Panc1 (cell line): Measurements from ENCODE around the gene GPR61. TPM values are rescaled to one million over a fixed set of nuclear protein-coding genes. Genes with fewer than 3 reads are reported as not detected.

ENCODE experiments used
- ATAC-seq: fragments of 200-7000 bp; cut with Tn5 transposase; 2 replicates; pipeline ENCODE4 v1.9.1; 2020; ENCODE audit warnings: mild to moderate bottlenecking, moderate library complexity
- BruUV-seq: library from RNA; stranded (reverse); fragments of 400-500 nt; replicated peaks from 2 replicates; lab custom pipeline; 2021; lab: Mats Ljungman, UMichigan
- CTCF ChIA-PET: fragments of 300-600 bp; sonication (Branson Sonifier 250); formaldehyde crosslinking; loops from one replicate; lab custom pipeline; 2022; ENCODE audit warnings: antibody characterized with exemption; lab: Charles Lee
- POLR2A ChIA-PET: fragments of 300-600 bp; sonication (Branson Sonifier 250); formaldehyde crosslinking; loops from one replicate; lab custom pipeline; 2022; ENCODE audit warnings: antibody characterized with exemption; lab: Charles Lee
- DNase-seq: peaks from one replicate; pipeline ENCODE4 v3.0.0-alpha.2; 2010; ENCODE audit warnings: low read depth, low spot score
- H3K27ac ChIP-seq: 2 replicates; pipeline ENCODE4 v1.5.1; 2011; ENCODE audit warnings: mild to moderate bottlenecking, low read length, inconsistent platforms
- H3K27me3 ChIP-seq: fragments of 200-500 bp; sonication (Bioruptor generic); 2 replicates; pipeline ENCODE4 v1.6.0; 2014; ENCODE audit warnings: low read length, inconsistent platforms; ENCODE audit not compliant: control insufficient read depth, insufficient read depth
- H3K36me3 ChIP-seq: fragments of 200-500 bp; sonication (Bioruptor generic); 2 replicates; pipeline ENCODE4 v1.5.1; 2014; ENCODE audit warnings: inconsistent platforms, mild to moderate bottlenecking, low read length, moderate library complexity; ENCODE audit not compliant: control insufficient read depth, insufficient read depth
- H3K4me1 ChIP-seq: 2 replicates; pipeline ENCODE4 v1.5.1; 2011; ENCODE audit warnings: inconsistent platforms, mild to moderate bottlenecking, low read length, moderate library complexity; ENCODE audit not compliant: control insufficient read depth, insufficient read depth
- H3K4me3 ChIP-seq, 2 experiments: 2 replicates each; pipeline ENCODE4 v1.5.1; 2011 to 2012; ENCODE audit warnings: low read depth in 2 of 2, low read length in 2 of 2, mild to moderate bottlenecking in 2 of 2, inconsistent platforms in 1 of 2, moderate library complexity in 1 of 2
- H3K9me3 ChIP-seq: fragments of 200-500 bp; sonication (Bioruptor generic); 2 replicates; pipeline ENCODE4 v1.5.1; 2014; ENCODE audit warnings: low read depth, mild to moderate bottlenecking, inconsistent platforms, low read length, moderate library complexity; ENCODE audit not compliant: control insufficient read depth, insufficient read depth
- SIN3A ChIP-seq: IDR thresholded peaks from 2 replicates; pipeline ENCODE4 v1.6.1; 2012; ENCODE audit warnings: low read depth, mild to moderate bottlenecking, low read length, moderate library complexity, borderline replicate concordance; ENCODE audit not compliant: insufficient read depth
- in situ Hi-C: cut with HindIII; loops from 2 replicates; pipeline ENCODE4 v1.10.0; 2016; ENCODE audit warnings: low sequenced_read_pairs, low pct_unique_long_range_greater_than_20kb
- intact Hi-C: fragments of 100-400 bp; cut with micrococcal nuclease; formaldehyde crosslinking; loops from one replicate; pipeline ENCODE4 v1.10.0; 2022; ENCODE audit not compliant: unreplicated experiment
- total RNA-seq: library from RNA; stranded (reverse); gene quantifications from one replicate; pipeline ENCODE4 v1.2.1, GENCODE V29; 2021; ENCODE audit not compliant: unreplicated experiment
- TF ChIP-seq, protein P1 (sequence below): fragments of 450-650 bp; IDR thresholded peaks from 2 replicates; pipeline ENCODE4 v1.5.1; 2017; ENCODE audit warnings: mild to moderate bottlenecking
- TF ChIP-seq, protein P2 (sequence below), 2 experiments: IDR thresholded peaks; 2 replicates each; pipeline ENCODE4 v1.6.1; 2011 to 2012; ENCODE audit warnings: low read depth in 2 of 2, control low read depth in 1 of 2, low read length in 1 of 2, mild to moderate bottlenecking in 1 of 2, moderate library complexity in 1 of 2; ENCODE audit not compliant: insufficient read depth in 1 of 2

The GPR61 gene
- total RNA-seq, 1 experiment from 2014 or later, result not detected

DNA sequence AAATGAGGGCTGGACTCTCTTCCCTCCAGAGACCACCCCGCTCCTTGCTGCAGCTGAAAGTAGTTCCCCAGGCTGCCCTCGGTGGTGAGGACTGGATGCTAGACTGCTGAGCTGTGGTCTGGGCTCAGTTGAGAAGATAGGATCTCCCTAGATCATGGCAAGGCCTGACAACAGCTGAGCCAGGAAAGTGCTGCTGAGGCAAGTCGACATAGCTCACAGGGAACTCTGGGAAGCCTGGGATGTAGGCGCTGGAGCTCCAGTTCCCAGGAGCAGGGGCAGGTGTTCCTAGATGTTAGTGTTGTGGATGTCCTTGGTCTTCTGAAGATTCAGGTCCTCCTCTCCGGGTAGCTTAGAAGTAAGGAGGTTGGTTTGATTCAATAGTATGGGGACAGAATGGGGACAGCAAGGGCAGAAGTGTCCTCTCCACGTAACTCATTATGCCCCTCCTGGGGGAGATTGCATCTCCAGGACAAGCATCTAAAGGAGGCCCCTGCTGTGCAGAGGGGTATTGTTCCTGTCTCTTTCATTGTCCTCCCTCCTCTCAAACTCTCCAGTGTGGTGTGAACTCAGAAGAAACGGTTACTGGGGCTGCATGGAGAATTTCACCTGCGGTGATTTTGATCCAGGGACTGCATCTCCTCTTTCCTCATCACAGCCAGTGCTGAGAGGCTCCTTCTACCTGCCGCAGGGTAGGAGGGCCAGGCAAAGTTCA is 42.1 kb upstream of the GPR61 start:
- Histone ChIP-seq H3K4me3 (no peak overlapping the region), H3K4me1 (peaks cover 6% of the 10 kb centered on the region; the same call in 1 of the 2 replicates), H3K9me3 (no peaks in the 10 kb centered on the region), H3K27me3 (no peaks in the 10 kb centered on the region), H3K27ac (no peak overlapping the region), H3K36me3 (no peaks in the 10 kb centered on the region; the same call in 1 of the 2 replicates)
- DNase-seq (no peak), ATAC-seq (no peak)
- ChIA-PET CTCF (interaction anchor here (0.7 to 5.2 kb wide), 2 partner anchors 35 to 145 kb away, joined by 3 to 23 read pairs; no protein-coding TSS in a partner anchor), POLR2A (interaction anchor here (0.6 kb wide), 1 partner anchor 1679 kb away, joined by 3 read pairs; no protein-coding TSS in a partner anchor)
- no TSS peak for BruUV-seq
- in situ Hi-C loops (no loop called here), intact Hi-C loops (no loop called here)
- TF ChIP-seq, protein P1, sequence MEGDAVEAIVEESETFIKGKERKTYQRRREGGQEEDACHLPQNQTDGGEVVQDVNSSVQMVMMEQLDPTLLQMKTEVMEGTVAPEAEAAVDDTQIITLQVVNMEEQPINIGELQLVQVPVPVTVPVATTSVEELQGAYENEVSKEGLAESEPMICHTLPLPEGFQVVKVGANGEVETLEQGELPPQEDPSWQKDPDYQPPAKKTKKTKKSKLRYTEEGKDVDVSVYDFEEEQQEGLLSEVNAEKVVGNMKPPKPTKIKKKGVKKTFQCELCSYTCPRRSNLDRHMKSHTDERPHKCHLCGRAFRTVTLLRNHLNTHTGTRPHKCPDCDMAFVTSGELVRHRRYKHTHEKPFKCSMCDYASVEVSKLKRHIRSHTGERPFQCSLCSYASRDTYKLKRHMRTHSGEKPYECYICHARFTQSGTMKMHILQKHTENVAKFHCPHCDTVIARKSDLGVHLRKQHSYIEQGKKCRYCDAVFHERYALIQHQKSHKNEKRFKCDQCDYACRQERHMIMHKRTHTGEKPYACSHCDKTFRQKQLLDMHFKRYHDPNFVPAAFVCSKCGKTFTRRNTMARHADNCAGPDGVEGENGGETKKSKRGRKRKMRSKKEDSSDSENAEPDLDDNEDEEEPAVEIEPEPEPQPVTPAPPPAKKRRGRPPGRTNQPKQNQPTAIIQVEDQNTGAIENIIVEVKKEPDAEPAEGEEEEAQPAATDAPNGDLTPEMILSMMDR, result no peak
- TF ChIP-seq, protein P2, sequence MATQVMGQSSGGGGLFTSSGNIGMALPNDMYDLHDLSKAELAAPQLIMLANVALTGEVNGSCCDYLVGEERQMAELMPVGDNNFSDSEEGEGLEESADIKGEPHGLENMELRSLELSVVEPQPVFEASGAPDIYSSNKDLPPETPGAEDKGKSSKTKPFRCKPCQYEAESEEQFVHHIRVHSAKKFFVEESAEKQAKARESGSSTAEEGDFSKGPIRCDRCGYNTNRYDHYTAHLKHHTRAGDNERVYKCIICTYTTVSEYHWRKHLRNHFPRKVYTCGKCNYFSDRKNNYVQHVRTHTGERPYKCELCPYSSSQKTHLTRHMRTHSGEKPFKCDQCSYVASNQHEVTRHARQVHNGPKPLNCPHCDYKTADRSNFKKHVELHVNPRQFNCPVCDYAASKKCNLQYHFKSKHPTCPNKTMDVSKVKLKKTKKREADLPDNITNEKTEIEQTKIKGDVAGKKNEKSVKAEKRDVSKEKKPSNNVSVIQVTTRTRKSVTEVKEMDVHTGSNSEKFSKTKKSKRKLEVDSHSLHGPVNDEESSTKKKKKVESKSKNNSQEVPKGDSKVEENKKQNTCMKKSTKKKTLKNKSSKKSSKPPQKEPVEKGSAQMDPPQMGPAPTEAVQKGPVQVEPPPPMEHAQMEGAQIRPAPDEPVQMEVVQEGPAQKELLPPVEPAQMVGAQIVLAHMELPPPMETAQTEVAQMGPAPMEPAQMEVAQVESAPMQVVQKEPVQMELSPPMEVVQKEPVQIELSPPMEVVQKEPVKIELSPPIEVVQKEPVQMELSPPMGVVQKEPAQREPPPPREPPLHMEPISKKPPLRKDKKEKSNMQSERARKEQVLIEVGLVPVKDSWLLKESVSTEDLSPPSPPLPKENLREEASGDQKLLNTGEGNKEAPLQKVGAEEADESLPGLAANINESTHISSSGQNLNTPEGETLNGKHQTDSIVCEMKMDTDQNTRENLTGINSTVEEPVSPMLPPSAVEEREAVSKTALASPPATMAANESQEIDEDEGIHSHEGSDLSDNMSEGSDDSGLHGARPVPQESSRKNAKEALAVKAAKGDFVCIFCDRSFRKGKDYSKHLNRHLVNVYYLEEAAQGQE (IDR thresholded peaks at IDR 0.05; ENCODE audit: insufficient read depth in 1 of 2, low read depth in 2 of 2, low read length in 1 of 2), result no peak

DNA sequence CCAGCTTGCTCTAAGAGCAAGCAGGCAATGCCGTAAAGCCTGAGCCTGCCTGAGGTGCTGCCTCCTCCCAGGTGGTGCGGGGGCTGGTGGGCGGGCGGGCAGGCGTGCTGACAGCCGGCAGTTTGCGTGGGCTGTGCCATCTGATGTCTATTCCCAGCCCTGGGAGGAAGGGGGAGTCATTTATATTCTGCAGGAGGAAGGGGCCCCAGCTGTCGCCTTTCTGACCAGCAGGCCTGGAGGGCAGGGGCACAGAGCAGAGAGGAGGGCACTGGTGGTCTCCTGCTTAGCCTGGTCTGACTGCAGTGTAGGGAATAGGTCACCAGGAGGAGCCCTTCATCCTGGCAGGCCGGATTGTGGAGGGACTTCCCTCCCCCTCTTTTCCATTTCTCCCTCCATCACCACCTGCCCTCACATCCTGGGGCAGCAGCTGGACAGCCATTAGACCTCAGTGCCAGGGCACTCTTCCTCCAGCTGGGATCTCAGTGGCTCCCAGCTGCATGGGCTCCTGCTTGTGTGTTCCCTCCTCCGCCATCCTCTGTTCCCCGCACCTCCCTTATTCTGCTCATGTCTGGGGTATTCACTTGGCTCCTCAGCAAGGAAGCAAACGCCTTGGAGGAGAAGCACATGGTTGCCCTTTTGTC is 41.4 kb upstream of the GPR61 start:
- ChIA-PET CTCF (interaction anchor here (1.2 to 5.2 kb wide), 2 partner anchors 11 to 34 kb away, joined by 5 to 23 read pairs; partner anchors contain the start of gene AMIGO1), POLR2A (interaction anchor here (0.7 kb wide), 1 partner anchor 139 kb away, joined by 3 read pairs; no protein-coding TSS in a partner anchor)
- Histone ChIP-seq H3K4me3 (no peak overlapping the region), H3K36me3 (no peaks in the 10 kb centered on the region; the same call in 1 of the 2 replicates), H3K4me1 (peaks cover 3% of the 10 kb centered on the region; the same call in 1 of the 2 replicates), H3K9me3 (no peaks in the 10 kb centered on the region), H3K27me3 (no peaks in the 10 kb centered on the region), H3K27ac (no peak overlapping the region)
- ATAC-seq, result no peak
- DNase-seq, result no peak
- intact Hi-C loops (no loop called here), in situ Hi-C loops (no loop called here)
- TF ChIP-seq, protein P2 (IDR thresholded peaks at IDR 0.05; ENCODE audit: insufficient read depth in 1 of 2, low read depth in 2 of 2, low read length in 1 of 2), result no peak
- TF ChIP-seq SIN3A, result no peak
- TF ChIP-seq, protein P1, result peak; percentile 75
- no TSS peak for BruUV-seq
